Natural killer cell (primary cell): Measurements from ENCODE around the gene KSR2. TPM values are rescaled to one million over a fixed set of nuclear protein-coding genes. Genes with fewer than 3 reads are reported as not detected.

Experiments used
- ATAC-seq, 3 donors: fragments of 150-1000 bp in 2 of 3; fragments of 200-7000 bp in 1 of 3; cut with Tn5 transposase; 1 replicate in 1 of 3; 2 replicates in 2 of 3; pipeline ENCODE4 v1.10.0; 2021; ENCODE audit warnings: mild to moderate bottlenecking in 2 of 3, moderate library complexity in 2 of 3
- DNase-seq, 2 donors: peaks; one replicate each; pipeline versions ENCODE4 v3.0.0 to v3.0.0-alpha.2; 2013 to 2021; ENCODE audit warnings: mixed read lengths in 1 of 2
- H3K27ac ChIP-seq: one replicate; pipeline ENCODE4 v1.5.1; 2013; ENCODE audit warnings: mild to moderate bottlenecking, low read length
- H3K27me3 ChIP-seq: one replicate; pipeline ENCODE4 v1.6.1; 2013; ENCODE audit warnings: low read length; ENCODE audit not compliant: control insufficient read depth, insufficient read depth
- H3K36me3 ChIP-seq: one replicate; pipeline ENCODE4 v1.6.1; 2013; ENCODE audit warnings: low read length; ENCODE audit not compliant: control insufficient read depth, insufficient read depth
- H3K4me1 ChIP-seq: one replicate; pipeline ENCODE4 v1.6.1; 2013; ENCODE audit warnings: low read length; ENCODE audit not compliant: control insufficient read depth, insufficient read depth
- H3K4me3 ChIP-seq: one replicate; pipeline ENCODE4 v1.5.1; 2013; ENCODE audit warnings: low read length
- H3K9me3 ChIP-seq: one replicate; pipeline ENCODE4 v1.6.1; 2013; ENCODE audit warnings: low read length; ENCODE audit not compliant: control insufficient read depth, insufficient read depth
- H3K27ac Mint-ChIP-seq, 2 donors: one replicate each; pipeline ENCODE4 v1.8.0; 2022; ENCODE audit warnings: mild to moderate bottlenecking in 2 of 2, mixed read lengths in 2 of 2, moderate library complexity in 1 of 2
- H3K27me3 Mint-ChIP-seq, 2 donors: one replicate each; pipeline ENCODE4 v1.8.0; 2022; ENCODE audit warnings: low read depth in 2 of 2, mixed read lengths in 2 of 2
- H3K36me3 Mint-ChIP-seq: one replicate; pipeline ENCODE4 v1.8.0; 2022; ENCODE audit warnings: mixed read lengths
- H3K4me1 Mint-ChIP-seq, 2 donors: one replicate each; pipeline ENCODE4 v1.8.0; 2022; ENCODE audit warnings: mixed read lengths in 2 of 2
- H3K4me3 Mint-ChIP-seq: one replicate; pipeline ENCODE4 v1.8.0; 2022; ENCODE audit warnings: mild to moderate bottlenecking, moderate library complexity, mixed read lengths
- H3K9me3 Mint-ChIP-seq, 2 donors: one replicate each; pipeline ENCODE4 v1.8.0; 2022; ENCODE audit warnings: mixed read lengths in 2 of 2
- CTCF ChIP-seq: fragments of 200-600 bp; IDR thresholded peaks from one replicate; pipeline ENCODE4 v1.8.0; 2022; ENCODE audit warnings: antibody characterized with exemption
- WGBS: methylation state at CpG from one replicate; pipeline ENCODE4 v1.1.7; 2013; ENCODE audit warnings: missing lambda C conversion rate; ENCODE audit not compliant: insufficient coverage; 5-methylcytosine and 5-hydroxymethylcytosine counted together
- intact Hi-C: fragments of 100-400 bp; cut with micrococcal nuclease; formaldehyde crosslinking; loops from one replicate; pipeline ENCODE4 v1.14.2; 2022
- total RNA-seq, 4 donors: library from RNA; stranded (reverse); fragments of 120-200 nt in 1 of 4; gene quantifications; one replicate each; pipeline versions ENCODE4 v1.2.3 to v1.2.4, GENCODE V29; 2013 to 2022

The KSR2 gene
- total RNA-seq, 3 donors from 2014 or later (not counting 1 experiment from before 2014, with no cell fraction given) = not detected

- ATAC-seq (no peak), DNase-seq (no peak)
- Histone ChIP-seq H3K27me3 (no peaks in the 10 kb centered on the region), H3K27ac (no peak overlapping the region), H3K36me3 (no peaks in the 10 kb centered on the region), H3K4me1 (no peaks in the 10 kb centered on the region), H3K9me3 (no peaks in the 10 kb centered on the region), H3K4me3 (no peak overlapping the region)
- TF ChIP-seq CTCF = no peak
- intact Hi-C loops = no loop called here
- H3K27ac Mint-ChIP-seq = no peak overlapping the region
- no peaks in the 10 kb centered on the region for H3K36me3 Mint-ChIP-seq
- no peak overlapping the region for H3K4me3 Mint-ChIP-seq
- H3K27me3 Mint-ChIP-seq = peaks cover 9 to 12% of the 10 kb centered on the region in 2 donors
- no peaks in the 10 kb centered on the region for H3K9me3 Mint-ChIP-seq
- H3K4me1 Mint-ChIP-seq = no peaks in the 10 kb centered on the region
- 91% methylated on average over 11 of the region's 11 CpGs for WGBS
Measured at GRCh38 chr12:117518594-117519270, 450.1 kb downstream of the KSR2 start.

- intact Hi-C loops = no loop called here
- no peaks in the 10 kb centered on the region for H3K9me3 Mint-ChIP-seq
- no peaks in the 10 kb centered on the region for H3K9me3 ChIP-seq
- no peak overlapping the region for H3K27ac ChIP-seq
- H3K27me3 ChIP-seq = no peaks in the 10 kb centered on the region
- no peak for ATAC-seq
- 85% methylated on average over 6 of the region's 6 CpGs for WGBS
- H3K36me3 Mint-ChIP-seq = no peaks in the 10 kb centered on the region
- no peak for TF ChIP-seq CTCF
- H3K36me3 ChIP-seq = no peaks in the 10 kb centered on the region
- H3K27ac Mint-ChIP-seq = no peak overlapping the region
- no peaks in the 10 kb centered on the region for H3K4me1 Mint-ChIP-seq
- H3K4me3 ChIP-seq = no peak overlapping the region
- no peaks in the 10 kb centered on the region for H3K4me1 ChIP-seq
- no peak overlapping the region for H3K4me3 Mint-ChIP-seq
- no peak for DNase-seq
- peaks cover 10 to 15% of the 10 kb centered on the region in 2 donors for H3K27me3 Mint-ChIP-seq
Measured at GRCh38 chr12:117517219-117517739, 451.5 kb downstream of the KSR2 start.

GRCh38 chr12:117516034-117516433 is 452.8 kb downstream of the KSR2 start:
- no peak overlapping the region for H3K4me3 ChIP-seq
- H3K27me3 ChIP-seq = no peaks in the 10 kb centered on the region
- 68% methylated on average over 4 of the region's 4 CpGs for WGBS
- no peak for TF ChIP-seq CTCF
- H3K36me3 ChIP-seq = no peaks in the 10 kb centered on the region
- H3K27ac Mint-ChIP-seq = no peak overlapping the region
- no peaks in the 10 kb centered on the region for H3K4me1 ChIP-seq
- ATAC-seq = no peak
- no peaks in the 10 kb centered on the region for H3K9me3 Mint-ChIP-seq
- peaks cover 12 to 22% of the 10 kb centered on the region in 2 donors for H3K27me3 Mint-ChIP-seq
- DNase-seq = no peak
- no peak overlapping the region for H3K4me3 Mint-ChIP-seq
- intact Hi-C loops = no loop called here
- no peaks in the 10 kb centered on the region for H3K36me3 Mint-ChIP-seq
- no peak overlapping the region for H3K27ac ChIP-seq
- no peaks in the 10 kb centered on the region for H3K9me3 ChIP-seq
- no peaks in the 10 kb centered on the region for H3K4me1 Mint-ChIP-seq

- Histone ChIP-seq H3K4me1 (no peaks in the 10 kb centered on the region), H3K9me3 (no peaks in the 10 kb centered on the region), H3K36me3 (no peaks in the 10 kb centered on the region), H3K27ac (no peak overlapping the region), H3K27me3 (no peaks in the 10 kb centered on the region), H3K4me3 (no peak overlapping the region)
- Mint-ChIP-seq H3K4me1 (no peaks in the 10 kb centered on the region), H3K4me3 (no peak overlapping the region), H3K9me3 (peaks cover 0 to under 1% of the 10 kb centered on the region in 2 donors), H3K27me3 (peaks cover 12 to 22% of the 10 kb centered on the region in 2 donors), H3K27ac (no peak overlapping the region), H3K36me3 (no peaks in the 10 kb centered on the region)
- no peak for TF ChIP-seq CTCF
- WGBS = 49% methylated on average over 5 of the region's 5 CpGs
- ATAC-seq (no peak), DNase-seq (no peak)
- intact Hi-C loops = no loop called here
Measured at GRCh38 chr12:117514016-117514415, 454.8 kb downstream of the KSR2 start.
